Measurements from ENCODE around the gene CAST. TPM values are rescaled to one million over a fixed set of nuclear protein-coding genes. Genes with fewer than 3 reads are reported as not detected.

Gene CAST
- total RNA-seq, 1 donor from 2014 or later, result 183 TPM

GRCh38 chr5:96709152-96709821 is 47.1 kb downstream of the CAST start:
- DNase-seq (ENCODE audit: low read depth), result peak; percentile 76

DNA sequence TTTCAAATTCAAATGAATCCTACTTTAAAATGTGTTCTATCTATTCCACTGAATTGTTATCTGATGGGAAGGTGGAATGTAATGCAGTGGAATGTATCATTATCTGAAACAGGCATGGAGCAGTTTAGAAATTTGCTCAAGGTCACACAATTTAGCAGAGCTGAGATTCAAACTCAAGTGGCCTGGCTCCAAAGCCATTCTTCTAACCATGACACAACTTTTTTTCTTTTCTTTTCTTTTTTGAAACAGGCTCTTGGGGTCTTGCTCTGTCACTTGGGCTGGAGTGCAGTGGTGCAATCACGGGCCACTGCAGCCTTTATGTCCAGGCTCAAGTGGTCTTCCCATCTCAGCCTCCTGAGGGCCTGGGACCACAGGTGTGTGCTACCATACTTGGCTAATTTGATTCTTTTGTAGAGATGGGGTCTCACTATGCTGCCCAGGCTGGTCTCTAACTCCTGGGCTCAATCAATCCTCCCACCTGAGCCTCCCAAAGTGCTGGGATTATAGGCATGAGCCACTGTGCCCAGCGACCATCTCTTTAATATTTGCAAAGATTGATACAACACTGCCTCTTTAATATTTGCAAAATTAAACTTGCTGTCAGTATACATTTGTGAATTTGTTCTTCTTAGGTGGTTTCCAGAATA is 50.0 kb downstream of the CAST start:
- DNase-seq (ENCODE audit: low read depth), result no peak

GRCh38 chr5:96714450-96714849 is 52.3 kb downstream of the CAST start:
- no peak for DNase-seq (ENCODE audit: low read depth)

GRCh38 chr5:96714951-96715451 is 52.8 kb downstream of the CAST start:
- DNase-seq (ENCODE audit: low read depth), result peak; percentile 91

DNA sequence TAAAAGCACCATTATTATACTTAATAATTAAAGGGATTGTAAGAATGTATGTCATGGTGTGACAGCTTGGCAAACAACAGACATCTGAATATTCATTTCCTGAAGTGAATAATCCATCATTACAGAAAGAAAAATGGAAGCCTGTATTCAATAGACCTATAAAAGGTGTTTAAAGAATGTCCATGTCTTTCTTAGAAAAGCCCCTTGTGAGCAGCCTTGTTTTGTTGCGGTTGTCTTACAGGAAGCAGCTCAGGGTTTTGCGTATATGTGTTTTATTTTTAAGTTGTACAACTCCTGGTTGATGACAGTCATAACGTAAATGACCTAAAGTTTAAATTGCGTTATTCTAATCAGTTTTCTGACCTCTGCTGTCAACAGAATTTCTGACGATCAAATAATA is 53.8 kb downstream of the CAST start:
- DNase-seq (ENCODE audit: low read depth), result no peak

DNA sequence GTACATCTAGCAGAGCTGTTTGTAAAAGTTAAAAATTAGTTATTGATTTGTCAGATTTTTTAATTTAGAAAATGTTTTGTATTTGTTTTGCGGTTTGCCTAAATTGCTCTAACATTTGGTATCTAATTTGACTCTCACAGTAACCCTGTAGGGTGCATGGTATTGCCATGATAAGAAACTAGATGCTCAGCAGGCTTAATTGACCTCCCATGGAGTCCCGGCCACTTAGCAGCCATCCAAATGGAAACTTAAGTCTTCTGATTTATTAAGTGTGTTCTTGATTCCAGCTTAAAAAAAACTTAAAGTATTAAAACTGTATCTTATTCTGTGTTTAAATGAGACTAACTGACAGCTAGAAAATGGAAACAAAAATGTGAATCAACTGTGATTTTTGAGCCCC is 54.5 kb downstream of the CAST start:
- no peak for DNase-seq (ENCODE audit: low read depth)

DNA sequence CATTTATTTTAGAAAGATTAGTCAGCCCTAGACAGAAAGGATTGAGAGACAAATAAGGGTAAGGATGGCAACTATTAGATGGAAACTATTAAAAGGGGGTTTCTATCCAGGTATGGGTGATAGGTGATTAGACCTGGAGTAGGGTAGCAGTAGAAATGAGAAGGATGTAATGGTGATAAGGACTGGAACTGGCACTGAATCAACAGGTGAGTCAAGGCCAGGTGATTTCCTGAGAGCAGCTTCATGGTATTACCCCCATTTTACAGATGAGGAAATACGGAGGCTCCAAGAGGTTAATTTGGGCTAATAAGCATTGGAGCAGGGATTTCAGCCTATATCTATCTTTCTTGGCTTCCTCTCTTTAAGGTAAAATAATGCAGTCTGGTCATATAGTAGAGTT is 55.7 kb downstream of the CAST start:
- no peak for DNase-seq (ENCODE audit: low read depth)

DNA sequence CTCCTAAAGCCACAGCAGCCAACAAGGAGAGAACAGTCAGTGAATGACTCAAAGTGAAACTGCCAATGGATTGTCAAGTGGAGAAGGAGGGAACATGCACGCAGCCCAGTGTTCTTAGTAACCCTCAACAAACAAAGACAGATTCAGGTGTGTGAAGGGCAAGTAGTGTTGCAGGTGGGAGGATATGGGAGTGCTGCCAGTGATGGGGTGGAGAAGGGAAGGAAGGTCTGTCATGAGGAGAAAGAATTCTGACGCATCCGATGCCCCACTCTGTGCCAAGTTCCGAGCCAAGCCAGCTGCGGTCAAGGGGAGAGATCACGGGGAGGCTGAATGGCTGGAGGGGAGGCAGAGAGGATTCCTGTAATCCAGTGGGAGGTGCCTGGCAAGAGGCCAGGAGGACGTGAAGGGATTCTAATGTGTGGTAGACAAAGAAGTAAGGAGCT is 56.5 kb downstream of the CAST start:
- no peak for DNase-seq (ENCODE audit: low read depth)

- no peak for DNase-seq (ENCODE audit: low read depth)
Measured at GRCh38 chr5:96720408-96720807, 58.2 kb downstream of the CAST start.

GRCh38 chr5:96721351-96721977 is 59.3 kb downstream of the CAST start:
- DNase-seq (ENCODE audit: low read depth), result peak; percentile 78

GRCh38 chr5:96725257-96725656 is 63.1 kb downstream of the CAST start:
- no peak for DNase-seq (ENCODE audit: low read depth)

GRCh38 chr5:96726802-96727201 is 64.6 kb downstream of the CAST start:
- DNase-seq (ENCODE audit: low read depth), result no peak

DNA sequence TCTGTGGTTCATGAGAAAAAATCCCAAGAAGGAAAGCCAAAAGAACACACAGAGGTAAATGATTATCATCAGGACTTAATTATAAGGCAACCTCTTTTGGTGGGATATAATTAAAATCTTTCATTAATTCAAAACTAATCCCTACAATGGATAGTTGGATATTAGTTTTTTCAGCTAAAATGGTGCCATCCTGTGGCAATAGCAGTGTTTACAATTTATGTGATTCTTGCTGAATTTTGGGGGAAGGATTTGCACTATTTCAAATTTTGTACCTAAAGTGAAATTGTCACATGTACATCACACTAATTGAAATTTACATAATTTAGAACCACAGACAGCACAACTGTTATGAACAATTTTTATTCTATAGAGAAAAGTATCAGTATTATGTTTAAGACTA is 67.0 kb downstream of the CAST start:
- no peak for DNase-seq (ENCODE audit: low read depth)

- no peak for DNase-seq (ENCODE audit: low read depth)
Measured at GRCh38 chr5:96730586-96730985, 68.4 kb downstream of the CAST start.

DNA sequence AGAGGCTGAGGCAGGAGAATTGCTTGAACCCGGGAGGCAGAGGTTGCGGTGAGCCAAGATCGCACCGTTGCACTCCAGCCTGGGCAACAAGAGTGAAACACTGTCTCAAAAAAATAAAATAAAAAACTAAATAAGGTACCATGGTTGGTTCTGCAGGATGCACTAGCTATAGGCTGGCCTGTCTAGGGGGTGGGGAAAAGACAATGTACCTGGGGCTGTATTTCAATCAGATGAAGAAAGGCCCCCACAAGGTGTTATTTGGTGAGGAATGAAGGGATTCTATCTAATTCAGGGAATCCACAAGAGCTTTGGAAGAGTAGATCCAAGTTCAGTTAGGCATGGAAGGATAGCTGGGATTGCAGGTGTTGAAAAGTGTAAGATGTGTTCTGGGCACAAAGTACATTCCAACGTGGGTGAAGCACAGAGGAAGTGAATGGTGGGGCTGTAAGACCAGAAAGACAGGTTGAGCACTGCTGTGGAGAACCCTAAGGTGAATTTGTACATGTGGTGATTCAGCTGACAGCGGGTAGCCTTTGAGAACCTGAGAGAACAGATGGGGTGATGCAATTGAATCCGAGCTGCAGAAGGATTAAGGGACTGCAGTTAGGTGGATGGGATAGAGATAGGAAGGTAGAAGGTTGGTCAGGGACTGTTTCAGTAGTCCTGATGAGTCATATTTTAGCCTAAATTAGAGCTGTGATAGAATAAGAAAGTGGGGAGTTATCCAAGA is 71.8 kb downstream of the CAST start:
- no peak for DNase-seq (ENCODE audit: low read depth)

DNA sequence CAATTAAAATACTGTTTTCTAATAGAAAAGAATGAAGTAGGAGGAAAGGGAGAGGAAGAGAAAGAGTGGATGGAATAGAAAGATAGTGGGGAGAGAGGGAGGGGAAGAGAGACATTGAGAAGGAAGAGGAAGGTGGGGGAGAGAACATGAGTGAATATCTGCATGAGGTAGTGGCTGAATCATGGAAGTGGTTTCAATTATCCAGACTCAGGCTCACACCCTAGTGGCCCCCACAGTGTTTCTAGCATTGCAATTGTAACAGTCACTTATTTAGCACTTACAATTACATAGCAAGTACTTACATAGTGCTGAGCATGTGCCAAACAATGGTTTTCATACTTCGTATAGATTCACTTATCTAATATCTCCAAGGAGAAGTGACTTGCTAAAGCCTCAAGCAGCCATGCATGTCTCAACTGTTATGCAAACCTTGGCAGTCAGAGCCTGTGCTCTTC is 72.7 kb downstream of the CAST start:
- DNase-seq (ENCODE audit: low read depth), result no peak

DNA sequence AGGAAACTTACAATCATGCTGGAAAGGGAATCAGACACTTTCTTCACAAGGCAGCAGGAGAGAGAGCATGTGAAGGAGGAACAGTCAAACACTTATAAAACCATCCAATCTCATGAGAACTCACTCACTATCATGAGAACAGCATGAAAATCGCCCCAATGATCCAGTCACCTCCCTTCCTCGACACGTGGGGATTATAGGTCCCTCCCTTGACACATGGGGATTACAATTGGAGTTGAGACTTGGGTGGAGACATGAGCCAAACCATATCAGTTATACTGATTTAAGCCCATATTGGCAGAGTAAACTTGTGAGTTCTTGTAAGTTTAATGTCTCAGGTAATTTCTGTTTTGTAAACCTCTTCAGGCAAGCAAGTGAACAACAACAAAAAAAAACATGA is 74.8 kb downstream of the CAST start:
- no peak for DNase-seq (ENCODE audit: low read depth)

- no peak for DNase-seq (ENCODE audit: low read depth)
Measured at GRCh38 chr5:96741106-96741505, 78.9 kb downstream of the CAST start.

DNA sequence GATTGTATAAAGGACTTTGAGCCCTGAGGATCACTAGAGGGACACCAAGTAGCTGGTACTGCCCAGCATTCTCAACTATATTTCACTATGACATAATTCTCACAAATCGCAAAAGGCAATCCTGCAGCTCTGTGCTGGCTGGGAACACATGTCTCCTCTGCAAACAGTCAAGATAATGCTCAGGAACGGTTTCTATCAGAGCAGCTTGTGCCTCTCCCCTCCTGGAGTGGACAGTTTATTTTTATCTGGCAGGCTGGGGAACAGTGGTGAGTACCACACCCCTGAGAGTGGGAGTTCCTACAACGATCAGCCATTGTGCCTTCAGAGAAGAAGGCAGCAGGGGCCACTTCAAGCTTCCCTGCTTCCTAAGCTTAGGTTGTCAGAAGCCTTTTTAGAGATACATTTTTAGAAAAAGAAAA is 79.7 kb downstream of the CAST start:
- DNase-seq (ENCODE audit: low read depth), result peak; percentile 61

GRCh38 chr5:96742538-96742937 is 80.4 kb downstream of the CAST start:
- DNase-seq (ENCODE audit: low read depth), result no peak

DNA sequence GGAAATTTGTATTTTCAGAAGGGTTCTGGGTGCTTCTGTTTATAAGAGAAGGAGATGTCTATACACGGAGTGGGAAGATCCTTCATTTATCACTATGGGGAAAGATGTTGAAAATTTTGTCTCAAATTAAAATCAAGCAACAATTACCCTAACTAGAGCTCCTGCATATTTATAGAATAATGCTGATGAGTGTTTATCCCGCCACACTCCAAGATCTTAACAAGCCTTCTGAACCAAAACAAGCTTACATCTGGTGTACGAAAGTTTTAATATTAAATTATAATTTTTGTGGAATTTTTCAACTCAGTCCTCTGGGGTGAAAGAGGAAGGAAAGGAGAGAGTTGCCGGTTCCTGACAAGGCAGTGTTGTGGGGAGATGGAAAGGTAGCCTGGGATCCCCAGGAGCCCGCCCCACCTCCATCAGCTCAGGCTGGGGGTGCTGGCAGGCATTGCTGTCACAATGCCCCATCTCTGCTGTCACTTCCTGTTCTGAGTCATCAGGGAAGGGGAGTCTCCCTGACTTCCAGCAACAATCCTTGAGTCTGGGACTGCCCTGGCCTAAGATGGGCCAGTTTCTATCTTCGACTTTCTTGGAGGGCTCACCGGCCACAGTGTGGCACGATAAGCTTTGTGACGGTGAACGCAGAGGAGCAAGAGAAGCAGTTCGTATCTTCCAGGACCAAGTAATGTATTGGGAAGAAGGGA is 81.0 kb downstream of the CAST start:
- no peak for DNase-seq (ENCODE audit: low read depth)

Data from myocyte (in vitro differentiated cells).